Gastroesophageal sphincter (tissue), 3 donors: Measurements from ENCODE around the gene TCF12.

ENCODE experiments used
- EP300 ChIP-seq: sonication (generic); formaldehyde crosslinking; IDR thresholded peaks from one replicate; pipeline ENCODE4 v1.6.1; 2017; ENCODE audit warnings: antibody characterized with exemption, mild to moderate bottlenecking
- POLR2A ChIP-seq, 2 donors: fragments of 450-650 bp; IDR thresholded peaks; one replicate each; pipeline ENCODE4 v1.6.1; 2017; ENCODE audit warnings: antibody characterized with exemption in 2 of 2, mild to moderate bottlenecking in 2 of 2, moderate library complexity in 1 of 2
- TF ChIP-seq, protein P1 (sequence below), 4 experiments: fragments of 200-600 bp in 2 of 4; fragments of 450-650 bp in 2 of 4; sonication (generic) in 1 of 4; IDR thresholded peaks; one replicate each; pipeline ENCODE4 v1.5.1; 2017 to 2019; ENCODE audit warnings: antibody characterized with exemption in 4 of 4, mild to moderate bottlenecking in 2 of 4, moderate library complexity in 2 of 4

DNA sequence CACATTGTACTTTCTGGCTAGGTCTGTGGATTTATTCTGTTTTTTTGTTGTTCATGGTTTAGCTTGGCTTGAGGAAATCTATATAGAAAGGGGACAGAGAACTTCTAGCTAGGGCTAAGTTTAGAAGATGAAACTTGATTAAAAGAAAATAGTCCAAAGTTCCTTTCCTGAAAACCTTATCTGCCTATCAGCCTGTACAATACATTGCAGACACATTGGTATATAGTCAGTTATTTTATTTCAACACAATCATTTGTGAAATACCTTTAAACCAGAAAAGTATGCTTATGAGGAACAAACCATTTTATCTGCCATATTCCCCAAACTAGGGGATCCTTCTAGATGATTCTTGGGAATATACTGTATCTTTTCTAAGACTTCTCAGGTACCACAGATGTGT is 310.6 kb downstream of the TCF12 start:
- TF ChIP-seq EP300: no peak
- no peak for TF ChIP-seq POLR2A (IDR thresholded peaks at IDR 0.05)
- TF ChIP-seq, protein P1, sequence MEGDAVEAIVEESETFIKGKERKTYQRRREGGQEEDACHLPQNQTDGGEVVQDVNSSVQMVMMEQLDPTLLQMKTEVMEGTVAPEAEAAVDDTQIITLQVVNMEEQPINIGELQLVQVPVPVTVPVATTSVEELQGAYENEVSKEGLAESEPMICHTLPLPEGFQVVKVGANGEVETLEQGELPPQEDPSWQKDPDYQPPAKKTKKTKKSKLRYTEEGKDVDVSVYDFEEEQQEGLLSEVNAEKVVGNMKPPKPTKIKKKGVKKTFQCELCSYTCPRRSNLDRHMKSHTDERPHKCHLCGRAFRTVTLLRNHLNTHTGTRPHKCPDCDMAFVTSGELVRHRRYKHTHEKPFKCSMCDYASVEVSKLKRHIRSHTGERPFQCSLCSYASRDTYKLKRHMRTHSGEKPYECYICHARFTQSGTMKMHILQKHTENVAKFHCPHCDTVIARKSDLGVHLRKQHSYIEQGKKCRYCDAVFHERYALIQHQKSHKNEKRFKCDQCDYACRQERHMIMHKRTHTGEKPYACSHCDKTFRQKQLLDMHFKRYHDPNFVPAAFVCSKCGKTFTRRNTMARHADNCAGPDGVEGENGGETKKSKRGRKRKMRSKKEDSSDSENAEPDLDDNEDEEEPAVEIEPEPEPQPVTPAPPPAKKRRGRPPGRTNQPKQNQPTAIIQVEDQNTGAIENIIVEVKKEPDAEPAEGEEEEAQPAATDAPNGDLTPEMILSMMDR (IDR thresholded peaks at IDR 0.05): no peak
